GM15510 (cell line): ENCODE results near the gene GPR3.

Experiments used
- POLR2A ChIP-seq: IDR thresholded peaks from 3 replicates; pipeline ENCODE4 v1.6.1; 2011; ENCODE audit warnings: borderline replicate concordance; ENCODE audit not compliant: insufficient read length; ENCODE audit errors: extremely low read depth

The GPR3 gene

DNA sequence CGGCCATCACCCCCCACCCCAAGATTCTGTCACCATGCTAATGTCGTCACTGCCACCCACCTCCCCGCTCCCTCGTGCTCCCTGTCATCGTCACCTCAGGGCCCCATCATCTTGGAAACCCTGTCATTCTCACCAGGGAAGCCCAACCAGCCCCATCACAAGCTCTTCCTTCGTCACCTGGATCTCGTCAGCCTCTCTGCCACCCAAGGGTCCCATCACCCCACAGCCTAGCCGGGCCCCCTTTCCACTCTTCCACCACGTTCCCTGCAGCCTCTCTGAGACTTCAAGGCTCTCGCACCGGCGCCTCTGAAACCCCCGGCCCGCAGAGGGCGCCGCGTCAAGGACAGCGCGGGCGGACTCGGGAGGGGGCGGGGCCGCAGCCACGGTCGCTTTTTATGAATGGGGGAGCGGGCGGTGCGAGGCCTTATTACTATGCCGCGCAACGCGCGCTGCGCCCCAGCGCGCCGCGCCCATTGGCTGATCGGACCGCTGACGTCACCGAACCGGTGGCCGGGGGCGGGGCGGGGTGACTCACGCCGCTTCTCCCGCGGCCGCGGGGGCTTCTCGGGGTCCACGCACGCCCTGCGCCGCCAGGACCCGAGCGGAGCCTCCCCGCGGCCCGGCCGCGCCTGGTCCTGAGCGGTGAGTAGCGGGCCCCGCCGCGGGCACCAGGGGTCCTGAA lies at the start of gene GPR3:
GPR3 (plus strand) TSS at position 527 of the 682 bp plus-strand sequence. CDS start 1,177 bp downstream, outside the sequence.
- TF ChIP-seq POLR2A: no peak

DNA sequence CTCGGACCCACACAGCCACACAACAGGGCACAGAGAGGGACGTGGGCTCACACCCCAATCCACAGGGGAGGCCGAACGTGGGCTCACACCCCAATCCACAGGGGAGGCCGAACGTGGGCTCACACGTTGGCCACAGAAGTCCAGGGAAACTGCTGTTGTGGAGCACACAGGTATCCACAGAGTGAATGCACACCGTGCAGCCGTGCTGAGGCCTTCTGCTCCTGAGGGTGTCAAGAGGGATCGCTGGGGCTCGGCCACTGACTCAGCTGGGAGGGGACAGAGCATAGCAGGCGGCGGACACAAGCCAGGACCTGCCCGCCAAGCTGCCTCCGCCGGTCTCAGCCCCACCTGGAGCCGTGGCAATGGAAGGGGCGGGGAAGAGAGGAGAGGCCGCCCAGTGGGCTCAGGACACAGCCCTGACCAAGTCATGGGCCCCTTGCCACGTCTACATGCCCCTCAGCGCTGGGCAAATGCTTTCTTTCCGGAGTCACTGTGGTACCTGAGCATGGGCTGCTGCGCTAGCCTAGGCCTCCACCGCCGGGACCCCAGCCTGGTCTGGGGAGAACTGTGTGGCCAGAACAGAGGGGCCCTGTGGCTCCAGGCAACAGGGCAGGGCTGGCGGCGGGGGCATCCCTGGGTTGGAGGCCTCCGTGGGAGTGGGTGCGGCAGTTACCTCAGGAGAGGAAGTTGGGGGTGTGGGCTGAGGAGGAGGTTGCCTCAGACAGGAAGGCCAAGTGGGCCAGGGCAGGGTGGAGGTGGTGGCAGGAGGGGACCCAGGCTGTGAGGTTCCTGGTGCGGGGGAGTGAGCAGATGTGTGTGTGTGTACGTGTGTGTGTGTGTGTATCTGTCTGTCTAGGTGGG lies 49.4 kb upstream of the GPR3 start:
- TF ChIP-seq POLR2A: peak; percentile 34

- no peak for TF ChIP-seq POLR2A
These were observed 48.8 kb upstream of the GPR3 start for GRCh38 chr1:27343639-27344025.

- no peak for TF ChIP-seq POLR2A
These were observed 47.1 kb upstream of the GPR3 start for GRCh38 chr1:27345272-27345671.

DNA sequence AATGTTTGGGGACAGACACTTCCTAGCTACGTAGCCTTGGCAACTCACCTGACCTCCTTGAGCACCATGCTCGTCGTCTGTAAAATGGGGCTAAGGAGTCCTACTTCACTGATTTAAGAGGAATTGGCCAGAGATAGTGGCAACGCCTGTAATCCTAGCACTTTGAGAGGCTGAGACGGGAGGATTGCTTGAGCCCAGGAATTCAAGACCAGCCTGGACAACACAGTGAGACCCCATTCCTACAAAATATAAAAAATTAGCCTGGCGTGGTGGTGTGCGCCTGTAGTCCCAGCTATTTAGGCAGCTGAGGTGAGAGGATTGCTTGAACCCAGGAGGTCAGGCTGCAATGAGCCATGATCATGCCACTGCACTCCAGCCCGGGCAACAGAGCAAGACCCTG lies 46.1 kb upstream of the GPR3 start:
- no peak for TF ChIP-seq POLR2A

DNA sequence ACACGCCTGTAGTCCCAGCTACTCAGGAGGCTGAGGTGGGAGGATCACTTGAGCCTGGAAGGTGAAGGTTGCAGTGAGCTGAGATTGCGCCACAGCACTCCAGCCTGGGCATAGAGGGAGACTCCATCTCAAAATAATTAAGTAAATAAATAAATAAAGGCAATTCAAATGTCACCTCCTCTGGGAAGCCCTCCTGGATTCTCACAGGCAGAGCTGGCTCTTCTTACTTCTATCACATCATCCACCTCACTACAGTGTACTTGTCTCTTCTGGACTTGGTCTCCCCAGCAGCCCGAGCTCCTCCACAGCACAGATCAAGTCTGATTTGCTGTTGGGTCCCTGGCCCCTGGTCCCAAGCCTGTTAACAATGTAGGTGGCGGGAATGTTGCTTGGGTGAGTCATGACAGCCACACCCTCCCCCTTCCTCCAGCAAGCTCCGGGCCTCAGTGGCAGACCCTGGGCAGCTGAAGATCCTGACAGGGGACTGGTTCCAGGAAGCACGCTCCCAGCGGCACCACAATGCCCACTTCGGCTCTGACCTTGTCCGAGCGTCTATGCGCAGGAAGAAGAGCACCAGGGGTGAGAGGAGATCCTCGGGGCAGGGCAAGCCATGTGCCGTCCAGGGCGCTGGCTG lies 45.3 kb upstream of the GPR3 start:
- TF ChIP-seq POLR2A: no peak

DNA sequence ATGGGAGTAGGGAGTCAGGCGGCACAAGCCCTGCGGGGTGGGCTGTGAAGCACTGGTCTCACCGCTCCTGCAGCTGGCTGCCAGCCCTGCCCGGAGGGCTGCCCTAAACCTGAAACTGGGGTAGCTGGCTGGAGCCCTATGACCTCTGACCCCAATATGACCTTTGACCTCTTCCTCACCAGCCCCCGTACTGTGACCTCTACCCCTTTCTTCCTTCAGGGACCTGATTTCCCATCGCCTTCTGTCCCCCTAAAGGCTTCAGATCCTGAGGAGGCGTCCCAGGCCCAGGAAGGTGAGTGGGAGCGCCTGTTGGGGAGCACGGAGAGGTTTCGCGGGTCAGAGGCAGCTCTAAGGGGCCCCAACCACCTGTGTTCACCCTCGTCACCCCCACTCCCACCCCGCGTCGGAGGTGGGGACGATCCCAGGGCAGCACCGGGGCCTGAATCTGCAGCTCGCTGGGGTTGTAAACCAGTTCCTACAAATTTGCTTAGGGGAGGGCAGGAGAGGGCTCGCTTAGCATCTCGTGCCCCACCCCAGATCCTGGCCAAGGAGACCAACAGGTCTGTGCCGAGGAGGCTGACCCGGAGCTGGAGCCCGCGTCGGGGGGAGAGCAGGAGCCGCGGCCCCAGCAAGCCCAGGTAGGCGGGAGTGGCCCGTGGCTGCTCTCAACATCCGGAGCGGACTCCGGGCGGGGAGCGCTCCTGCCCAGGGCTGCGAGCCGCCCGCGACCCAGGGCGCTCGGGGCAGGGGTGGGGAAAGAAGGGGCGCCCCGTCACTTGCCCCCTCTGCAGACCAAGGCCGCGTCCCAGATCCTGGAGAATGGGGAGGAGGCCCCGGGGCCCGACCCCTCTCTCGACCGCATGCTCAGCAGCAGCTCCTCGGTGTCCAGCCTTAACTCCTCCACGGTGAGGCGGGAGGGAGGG lies 43.3 kb upstream of the GPR3 start:
- no peak for TF ChIP-seq POLR2A

DNA sequence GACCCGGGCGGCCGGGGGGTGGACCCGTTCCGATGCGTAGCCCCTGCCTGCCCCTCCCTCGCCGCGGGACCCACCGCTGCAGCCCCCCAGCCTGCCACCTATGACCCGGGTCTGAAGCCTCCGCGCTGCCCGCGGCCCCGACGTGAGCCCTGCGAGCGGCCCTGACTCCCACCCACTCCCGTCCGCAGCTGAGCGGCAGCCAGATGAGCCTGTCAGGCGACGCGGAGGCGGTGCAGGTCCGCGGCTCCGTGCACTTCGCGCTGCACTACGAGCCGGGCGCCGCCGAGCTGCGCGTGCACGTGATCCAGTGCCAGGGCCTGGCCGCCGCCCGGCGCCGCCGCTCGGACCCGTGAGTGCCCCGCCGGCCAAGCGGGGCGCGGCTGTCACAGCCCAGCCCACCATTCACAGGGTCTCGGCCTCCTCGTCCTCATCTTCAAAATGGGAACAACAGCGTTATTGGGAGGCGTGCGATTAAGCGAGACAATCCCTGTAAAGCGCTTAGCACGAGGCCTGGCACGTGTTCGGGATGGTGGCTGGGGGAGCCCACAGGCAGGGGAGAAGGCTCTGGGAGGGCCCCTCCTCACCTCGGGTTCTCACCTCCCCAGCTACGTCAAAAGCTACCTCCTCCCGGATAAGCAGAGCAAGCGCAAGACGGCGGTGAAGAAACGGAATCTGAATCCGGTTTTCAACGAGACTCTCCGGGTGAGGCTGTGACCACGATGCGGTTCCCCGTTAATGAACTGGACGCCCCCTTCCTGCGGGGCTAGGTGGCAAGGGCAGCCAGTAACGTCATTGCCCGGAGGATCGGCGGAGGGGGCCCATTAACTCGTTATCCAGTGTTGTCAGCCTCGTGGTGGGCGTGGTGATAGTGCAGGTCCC lies 42.4 kb upstream of the GPR3 start:
- TF ChIP-seq POLR2A: no peak

DNA sequence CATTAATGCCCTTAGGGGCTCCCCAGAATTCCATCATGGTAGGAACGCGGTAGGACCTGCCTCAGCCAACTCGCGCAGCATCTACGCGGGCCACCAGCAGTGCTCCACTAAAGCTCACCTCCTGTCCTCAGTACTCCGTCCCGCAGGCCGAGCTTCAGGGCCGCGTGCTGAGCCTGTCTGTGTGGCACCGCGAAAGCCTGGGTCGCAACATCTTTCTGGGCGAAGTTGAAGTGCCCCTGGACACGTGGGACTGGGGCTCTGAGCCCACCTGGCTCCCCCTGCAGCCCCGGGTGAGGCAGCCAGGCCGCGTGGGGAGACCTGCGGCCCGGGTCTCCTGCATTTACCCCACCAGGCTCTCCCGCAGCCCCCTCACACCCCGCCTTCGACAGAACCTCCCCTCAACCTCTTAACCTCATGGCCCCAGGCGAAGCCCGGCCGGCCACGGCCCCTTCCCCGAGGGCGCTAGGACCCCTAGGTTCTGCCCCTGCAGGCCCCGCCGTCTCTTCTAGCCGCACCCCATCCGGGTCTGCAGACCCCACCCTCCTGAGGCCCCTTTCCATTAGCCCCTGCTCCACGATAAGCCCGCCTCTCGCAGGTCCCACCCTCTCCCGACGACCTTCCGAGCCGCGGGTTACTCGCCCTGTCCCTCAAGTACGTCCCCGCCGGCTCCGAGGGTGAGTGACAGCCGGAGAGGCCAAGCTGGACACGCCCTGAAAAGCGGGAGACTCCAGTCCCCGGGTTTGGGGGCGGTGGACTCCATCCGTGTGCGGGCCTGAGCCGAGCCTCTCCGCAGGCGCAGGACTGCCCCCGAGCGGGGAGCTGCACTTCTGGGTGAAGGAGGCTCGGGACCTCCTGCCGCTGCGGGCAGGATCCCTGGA lies 41.5 kb upstream of the GPR3 start:
- no peak for TF ChIP-seq POLR2A

- no peak for TF ChIP-seq POLR2A
These were observed 40.8 kb upstream of the GPR3 start for GRCh38 chr1:27351541-27352107.

- TF ChIP-seq POLR2A: no peak
These were observed 39.3 kb upstream of the GPR3 start for GRCh38 chr1:27353166-27353565.

DNA sequence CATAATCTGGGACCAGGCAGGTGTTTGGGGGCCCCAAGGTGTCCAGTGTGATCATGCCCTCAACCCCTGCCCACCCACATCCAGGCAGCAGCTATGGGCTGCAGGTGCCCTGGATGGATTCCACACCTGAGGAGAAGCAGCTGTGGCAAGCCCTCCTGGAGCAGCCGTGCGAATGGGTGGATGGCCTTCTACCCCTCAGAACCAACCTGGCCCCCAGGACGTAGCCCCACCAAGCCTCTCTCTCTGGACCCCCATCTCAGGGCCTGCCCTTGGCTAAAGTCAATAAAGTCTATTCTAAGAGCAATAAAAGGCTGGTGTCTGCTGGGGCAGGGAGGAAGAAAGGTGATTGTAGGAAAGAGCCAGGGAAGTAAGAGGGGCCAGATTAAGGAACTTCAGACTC lies 38.8 kb upstream of the GPR3 start:
- no peak for TF ChIP-seq POLR2A
